WERI-Rb-1 (cell line): ENCODE results near the gene SLC6A17.

Source experiments
- DNase-seq: peaks from one replicate; pipeline ENCODE4 v3.0.0-alpha.2; 2020
- H3K27ac ChIP-seq: fragments of 250-450 bp; sonication (Bioruptor Pico); 2 replicates; pipeline ENCODE4 v1.5.1; 2020; ENCODE audit warnings: mild to moderate bottlenecking, moderate library complexity
- H3K27me3 ChIP-seq: fragments of 250-450 bp; sonication (Bioruptor Pico); 2 replicates; pipeline ENCODE4 v1.5.1; 2021; ENCODE audit warnings: mild to moderate bottlenecking, low read depth, moderate library complexity; ENCODE audit not compliant: insufficient read depth, severe bottlenecking
- H3K36me3 ChIP-seq: fragments of 250-450 bp; sonication (Bioruptor Pico); 2 replicates; pipeline ENCODE4 v1.5.1; 2020; ENCODE audit warnings: mild to moderate bottlenecking, moderate library complexity
- H3K4me3 ChIP-seq: 2 replicates; pipeline ENCODE4 v1.5.1; 2011; ENCODE audit warnings: low read depth, mild to moderate bottlenecking, control low read depth, low read length
- H3K9me3 ChIP-seq: fragments of 250-450 bp; sonication (Bioruptor Pico); 2 replicates; pipeline ENCODE4 v1.5.1; 2021; ENCODE audit warnings: mild to moderate bottlenecking, moderate library complexity; ENCODE audit not compliant: severe bottlenecking
- TF ChIP-seq, protein P1 (sequence below): IDR thresholded peaks from 2 replicates; pipeline ENCODE4 v1.5.1; 2011; ENCODE audit warnings: low read depth, mild to moderate bottlenecking, control low read depth, inconsistent platforms, low read length

Gene SLC6A17

DNA sequence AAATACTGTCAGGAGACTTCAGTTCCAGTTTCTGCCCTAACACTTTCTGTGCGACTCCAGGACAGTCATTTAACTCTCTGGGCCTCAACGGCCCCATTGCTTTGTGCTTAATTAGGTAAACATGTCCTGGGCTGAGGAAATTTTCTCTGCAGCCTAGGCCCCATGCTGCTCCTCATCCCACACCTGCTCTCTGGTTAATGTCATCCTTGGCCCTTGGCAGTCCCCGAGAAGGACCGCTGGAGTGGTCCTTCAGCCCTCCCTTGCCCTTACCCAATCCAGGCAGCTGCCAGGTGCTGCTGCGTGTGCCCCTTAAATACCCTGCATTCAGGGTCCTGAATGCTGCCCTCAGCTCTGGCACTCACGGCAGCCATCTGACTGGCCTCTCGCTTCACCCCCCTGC is 19.3 kb upstream of the SLC6A17 start:
- no peak overlapping the region for H3K4me3 ChIP-seq
- no peak overlapping the region for H3K27ac ChIP-seq
- H3K36me3 ChIP-seq: no peaks in the 10 kb centered on the region
- TF ChIP-seq, protein P1, sequence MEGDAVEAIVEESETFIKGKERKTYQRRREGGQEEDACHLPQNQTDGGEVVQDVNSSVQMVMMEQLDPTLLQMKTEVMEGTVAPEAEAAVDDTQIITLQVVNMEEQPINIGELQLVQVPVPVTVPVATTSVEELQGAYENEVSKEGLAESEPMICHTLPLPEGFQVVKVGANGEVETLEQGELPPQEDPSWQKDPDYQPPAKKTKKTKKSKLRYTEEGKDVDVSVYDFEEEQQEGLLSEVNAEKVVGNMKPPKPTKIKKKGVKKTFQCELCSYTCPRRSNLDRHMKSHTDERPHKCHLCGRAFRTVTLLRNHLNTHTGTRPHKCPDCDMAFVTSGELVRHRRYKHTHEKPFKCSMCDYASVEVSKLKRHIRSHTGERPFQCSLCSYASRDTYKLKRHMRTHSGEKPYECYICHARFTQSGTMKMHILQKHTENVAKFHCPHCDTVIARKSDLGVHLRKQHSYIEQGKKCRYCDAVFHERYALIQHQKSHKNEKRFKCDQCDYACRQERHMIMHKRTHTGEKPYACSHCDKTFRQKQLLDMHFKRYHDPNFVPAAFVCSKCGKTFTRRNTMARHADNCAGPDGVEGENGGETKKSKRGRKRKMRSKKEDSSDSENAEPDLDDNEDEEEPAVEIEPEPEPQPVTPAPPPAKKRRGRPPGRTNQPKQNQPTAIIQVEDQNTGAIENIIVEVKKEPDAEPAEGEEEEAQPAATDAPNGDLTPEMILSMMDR: no peak
- H3K27me3 ChIP-seq: no peaks in the 10 kb centered on the region
- peaks cover 6% of the 10 kb centered on the region for H3K9me3 ChIP-seq
- DNase-seq: no peak

DNA sequence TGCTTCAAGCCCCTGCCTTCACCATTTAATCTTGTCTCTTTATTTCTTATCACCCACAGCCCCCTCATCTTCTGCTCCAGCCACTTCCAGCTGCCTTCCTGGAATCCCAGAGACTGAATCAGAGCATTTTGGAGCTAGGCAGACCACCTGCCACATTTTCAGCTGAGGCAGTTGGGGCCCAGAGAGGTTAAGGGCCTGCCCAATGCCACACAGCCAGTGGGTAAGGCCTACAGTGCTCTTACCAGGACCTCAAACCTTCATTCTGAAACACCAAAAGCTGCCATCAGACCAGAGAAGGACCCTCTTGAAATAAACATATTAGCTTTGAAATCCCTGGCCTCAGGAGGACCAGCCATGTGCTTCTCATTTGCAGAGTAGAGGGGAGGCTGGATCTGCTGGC is 17.6 kb upstream of the SLC6A17 start:
- TF ChIP-seq, protein P1: no peak
- DNase-seq: no peak

DNA sequence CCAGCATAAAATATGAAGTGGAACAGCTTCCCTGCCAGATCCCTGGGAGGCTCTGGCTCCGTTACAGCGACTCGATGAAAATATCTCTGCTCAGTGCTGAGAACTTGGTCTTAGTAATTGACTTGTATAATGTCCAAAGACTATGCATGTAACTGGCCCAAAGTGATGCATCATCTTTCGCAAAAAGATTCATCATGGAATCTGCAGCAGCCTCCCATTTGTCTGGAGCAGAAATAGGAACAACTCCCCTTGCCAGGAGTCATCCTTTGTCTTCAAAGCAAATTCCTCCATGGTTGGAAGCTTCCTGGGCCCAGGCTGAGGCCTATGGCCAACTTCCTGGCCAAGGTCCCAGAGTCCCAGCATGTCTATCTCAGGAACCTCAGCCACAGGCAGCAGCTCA is 16.9 kb upstream of the SLC6A17 start:
- Histone ChIP-seq H3K27ac (no peak overlapping the region), H3K9me3 (no peaks in the 10 kb centered on the region), H3K36me3 (no peaks in the 10 kb centered on the region), H3K27me3 (no peaks in the 10 kb centered on the region), H3K4me3 (no peak overlapping the region)
- TF ChIP-seq, protein P1: no peak
- DNase-seq: no peak

More for the DNA sequence above, 17.6 kb upstream of the SLC6A17 start:
- Histone ChIP-seq H3K9me3 (no peaks in the 10 kb centered on the region), H3K4me3 (no peak overlapping the region), H3K27me3 (no peaks in the 10 kb centered on the region), H3K27ac (no peak overlapping the region), H3K36me3 (no peaks in the 10 kb centered on the region)

DNA sequence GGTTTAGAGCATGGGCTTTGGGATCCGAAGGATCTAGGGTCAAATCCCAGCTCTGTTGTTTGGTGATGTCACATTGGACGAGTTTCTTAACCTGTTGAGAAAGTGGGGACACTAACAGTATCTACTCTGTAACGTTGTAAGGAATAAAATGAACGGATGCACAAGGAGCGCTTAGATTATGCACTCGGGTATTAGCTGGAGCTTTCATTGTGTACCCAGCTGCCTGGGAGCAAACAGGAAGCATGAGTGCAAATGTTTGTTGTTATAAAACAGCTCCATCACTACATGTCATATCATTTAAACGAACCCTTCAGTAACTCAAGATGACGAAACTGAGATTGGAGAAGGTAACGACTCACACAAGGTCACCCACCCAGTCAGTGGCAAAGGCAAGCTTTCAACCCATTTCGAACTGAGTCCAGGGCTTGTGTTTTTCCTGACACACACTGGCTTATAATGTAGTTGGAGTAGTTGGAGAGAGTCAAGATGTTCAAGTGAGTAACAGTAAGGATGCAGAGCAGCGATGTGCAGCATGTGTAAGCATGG is 16.2 kb upstream of the SLC6A17 start:
- H3K9me3 ChIP-seq: no peaks in the 10 kb centered on the region
- TF ChIP-seq, protein P1: no peak
- H3K27me3 ChIP-seq: no peaks in the 10 kb centered on the region
- no peak overlapping the region for H3K27ac ChIP-seq
- H3K36me3 ChIP-seq: no peaks in the 10 kb centered on the region
- DNase-seq: no peak
- H3K4me3 ChIP-seq: no peak overlapping the region

DNA sequence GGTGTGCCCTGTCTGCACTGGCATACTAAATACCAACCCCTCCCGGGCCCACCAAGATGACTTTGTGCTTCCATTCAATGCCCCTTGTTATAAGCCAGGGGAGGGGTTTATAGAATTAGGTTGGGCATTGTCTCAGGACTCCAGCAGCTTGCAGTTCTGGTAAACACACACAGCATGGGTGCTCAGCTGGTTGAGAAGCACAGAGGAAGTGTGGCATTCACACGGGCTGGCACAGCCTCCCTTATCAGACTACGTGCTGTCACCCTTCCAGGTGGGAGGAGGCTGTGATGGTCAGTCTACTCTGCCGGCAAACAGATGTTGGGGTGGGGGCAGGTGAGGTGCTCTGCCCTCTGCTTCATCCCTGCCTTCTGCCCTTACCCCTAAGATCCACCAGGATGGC is 15.0 kb upstream of the SLC6A17 start:
- TF ChIP-seq, protein P1: no peak
- Histone ChIP-seq H3K36me3 (no peaks in the 10 kb centered on the region), H3K9me3 (no peaks in the 10 kb centered on the region), H3K27ac (no peak overlapping the region), H3K4me3 (no peak overlapping the region), H3K27me3 (no peaks in the 10 kb centered on the region)
- DNase-seq: no peak

DNA sequence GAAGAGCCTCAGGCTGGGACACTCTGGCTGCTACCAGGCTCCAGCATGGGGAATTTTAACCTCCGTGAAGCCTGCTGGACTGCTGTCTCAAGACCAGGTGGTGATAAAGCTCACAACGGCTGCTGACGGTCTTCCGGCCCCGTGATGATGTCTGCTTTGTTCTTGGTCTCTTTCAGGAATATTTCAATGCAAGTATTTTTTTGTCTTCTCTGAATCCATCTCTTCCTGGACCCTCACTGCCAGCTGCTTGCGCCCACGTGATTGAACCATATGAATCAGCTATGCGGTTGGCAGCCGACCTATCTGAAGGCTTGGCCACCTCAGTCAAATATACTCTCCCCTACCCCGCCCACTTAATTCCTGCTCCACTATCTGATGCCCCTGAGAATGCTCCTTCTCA is 14.6 kb upstream of the SLC6A17 start:
- no peak for DNase-seq
- H3K27me3 ChIP-seq: no peaks in the 10 kb centered on the region
- no peaks in the 10 kb centered on the region for H3K9me3 ChIP-seq
- no peak overlapping the region for H3K4me3 ChIP-seq
- no peaks in the 10 kb centered on the region for H3K36me3 ChIP-seq
- no peak overlapping the region for H3K27ac ChIP-seq
- TF ChIP-seq, protein P1: no peak
